ENCODE results near the gene LGI4.

Gene LGI4

DNA sequence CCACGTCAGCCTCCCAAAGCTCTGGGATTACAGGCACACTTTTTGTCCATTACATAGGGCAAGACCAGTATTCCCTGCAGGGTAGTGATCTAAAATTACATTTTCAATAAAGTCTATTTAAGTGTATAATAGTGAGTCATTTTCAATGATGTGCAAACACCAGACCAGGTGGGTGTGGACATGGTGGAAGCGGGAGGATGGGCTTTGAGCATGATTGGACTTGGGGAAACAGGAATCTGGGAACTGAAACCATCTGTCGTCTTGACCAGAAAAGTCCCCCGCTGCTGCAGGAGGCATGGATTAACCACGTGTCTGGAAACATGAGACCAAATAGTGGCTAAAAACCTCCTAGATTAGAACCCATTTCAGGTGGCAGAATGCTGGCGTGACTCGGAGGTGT is 14.4 kb downstream of the LGI4 start:
- peaks cover 12% of the 10 kb centered on the region for H3K36me3 Mint-ChIP-seq (ENCODE audit: insufficient read depth)
- H3K27me3 Mint-ChIP-seq: peaks cover 0 to 13% of the 10 kb centered on the region in 2 donors
- ATAC-seq (replicated peaks) (no peak), DNase-seq (no peak)
- H3K9me3 Mint-ChIP-seq: no peaks in the 10 kb centered on the region
- H3K27ac Mint-ChIP-seq: no peak overlapping the region
- peaks cover 10% of the 10 kb centered on the region in 2 donors for H3K4me1 Mint-ChIP-seq (ENCODE audit: low read depth in 2 of 2)
- no peak overlapping the region for H3K4me3 Mint-ChIP-seq

DNA sequence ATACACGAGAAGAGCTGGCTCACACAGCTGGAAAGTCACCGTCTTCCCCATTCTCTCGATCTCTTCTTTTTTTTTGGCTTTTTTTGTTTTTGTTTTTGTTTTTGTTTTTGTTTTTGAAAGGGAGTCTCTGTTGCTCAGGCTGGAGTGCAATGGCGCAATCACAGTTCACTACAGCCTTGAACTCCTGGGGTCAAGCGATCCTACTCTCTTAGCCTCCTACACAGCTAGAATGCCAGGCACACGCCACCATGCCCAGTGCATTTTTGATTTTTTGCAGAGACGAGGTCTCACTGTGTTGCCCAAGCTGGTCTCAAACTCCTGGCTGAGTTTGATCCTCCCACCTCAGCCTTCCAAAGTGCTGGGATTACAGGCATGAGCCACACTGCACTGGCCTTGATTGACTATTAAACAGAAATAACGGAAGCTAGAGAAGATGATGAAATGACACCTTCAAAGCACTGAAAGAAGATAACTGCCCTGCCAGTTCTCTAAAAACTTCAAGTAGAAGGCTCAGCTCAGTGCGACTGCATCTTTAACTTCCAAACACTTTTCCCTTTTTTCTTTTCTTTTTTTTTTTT is 15.2 kb downstream of the LGI4 start:
- peaks cover 12% of the 10 kb centered on the region for H3K36me3 Mint-ChIP-seq (ENCODE audit: insufficient read depth)
- DNase-seq (no peak), ATAC-seq (replicated peaks) (no peak)
- no peak overlapping the region for H3K27ac Mint-ChIP-seq
- H3K4me1 Mint-ChIP-seq (ENCODE audit: low read depth in 2 of 2): peaks cover 9 to 12% of the 10 kb centered on the region in 2 donors
- H3K4me3 Mint-ChIP-seq: no peak overlapping the region
- peaks cover 0 to 12% of the 10 kb centered on the region in 2 donors for H3K27me3 Mint-ChIP-seq
- no peaks in the 10 kb centered on the region for H3K9me3 Mint-ChIP-seq

- H3K9me3 Mint-ChIP-seq: no peaks in the 10 kb centered on the region
- H3K27me3 Mint-ChIP-seq: peaks cover 0 to 7% of the 10 kb centered on the region in 2 donors
- H3K4me1 Mint-ChIP-seq (ENCODE audit: low read depth in 2 of 2): peaks cover 7 to 9% of the 10 kb centered on the region in 2 donors
- no peak for ATAC-seq (replicated peaks)
- no peak for DNase-seq
- peaks cover 7% of the 10 kb centered on the region for H3K36me3 Mint-ChIP-seq (ENCODE audit: insufficient read depth)
- no peak overlapping the region for H3K27ac Mint-ChIP-seq
- H3K4me3 Mint-ChIP-seq: no peak overlapping the region
Measured at GRCh38 chr19:35119091-35119490, 15.8 kb downstream of the LGI4 start.

- Mint-ChIP-seq H3K4me1 (ENCODE audit: low read depth in 2 of 2) (peaks cover 4 to 6% of the 10 kb centered on the region in 2 donors), H3K9me3 (no peaks in the 10 kb centered on the region), H3K27ac (no peak overlapping the region), H3K4me3 (no peak overlapping the region), H3K27me3 (peaks cover 0 to under 1% of the 10 kb centered on the region in 2 donors), H3K36me3 (ENCODE audit: insufficient read depth) (peaks cover 6% of the 10 kb centered on the region)
- no peak for ATAC-seq (replicated peaks)
- DNase-seq: no peak
Measured at GRCh38 chr19:35118268-35119020, 16.4 kb downstream of the LGI4 start.

GRCh38 chr19:35117799-35118198 is 17.1 kb downstream of the LGI4 start:
- Mint-ChIP-seq H3K4me1 (ENCODE audit: low read depth in 2 of 2) (peaks cover 4 to 6% of the 10 kb centered on the region in 2 donors), H3K27ac (peak overlapping the region in 1 of 2 donors; percentile 61), H3K36me3 (ENCODE audit: insufficient read depth) (peaks cover 6% of the 10 kb centered on the region), H3K27me3 (no peaks in the 10 kb centered on the region), H3K9me3 (no peaks in the 10 kb centered on the region), H3K4me3 (no peak overlapping the region)
- ATAC-seq (replicated peaks) (no peak), DNase-seq (no peak)

DNA sequence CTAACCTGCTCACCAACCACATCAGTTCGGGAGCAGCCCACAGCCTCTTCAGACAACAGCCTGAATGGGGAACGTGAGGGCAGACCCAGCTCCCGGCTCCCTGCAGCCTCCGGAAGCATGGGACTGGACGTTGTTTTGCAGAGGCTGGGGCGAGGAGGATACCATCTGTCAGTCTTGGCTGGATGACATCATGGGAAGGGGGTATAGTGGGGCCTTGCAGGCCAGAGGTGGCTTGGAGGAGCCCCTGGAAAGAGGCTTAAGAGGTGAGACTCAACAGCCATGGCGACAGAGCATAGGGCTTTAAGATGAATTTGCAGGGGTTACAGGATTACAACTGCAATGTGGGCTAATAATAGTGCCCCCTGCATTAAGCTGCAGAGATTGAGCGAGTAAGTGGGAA is 17.7 kb downstream of the LGI4 start:
- H3K36me3 Mint-ChIP-seq (ENCODE audit: insufficient read depth): peaks cover 6% of the 10 kb centered on the region
- H3K27me3 Mint-ChIP-seq: peaks cover 0 to 3% of the 10 kb centered on the region in 2 donors
- H3K4me1 Mint-ChIP-seq (ENCODE audit: low read depth in 2 of 2): peaks cover 4 to 6% of the 10 kb centered on the region in 2 donors
- H3K27ac Mint-ChIP-seq: no peak overlapping the region
- H3K9me3 Mint-ChIP-seq: no peaks in the 10 kb centered on the region
- DNase-seq (no peak), ATAC-seq (replicated peaks) (no peak)
- no peak overlapping the region for H3K4me3 Mint-ChIP-seq

DNA sequence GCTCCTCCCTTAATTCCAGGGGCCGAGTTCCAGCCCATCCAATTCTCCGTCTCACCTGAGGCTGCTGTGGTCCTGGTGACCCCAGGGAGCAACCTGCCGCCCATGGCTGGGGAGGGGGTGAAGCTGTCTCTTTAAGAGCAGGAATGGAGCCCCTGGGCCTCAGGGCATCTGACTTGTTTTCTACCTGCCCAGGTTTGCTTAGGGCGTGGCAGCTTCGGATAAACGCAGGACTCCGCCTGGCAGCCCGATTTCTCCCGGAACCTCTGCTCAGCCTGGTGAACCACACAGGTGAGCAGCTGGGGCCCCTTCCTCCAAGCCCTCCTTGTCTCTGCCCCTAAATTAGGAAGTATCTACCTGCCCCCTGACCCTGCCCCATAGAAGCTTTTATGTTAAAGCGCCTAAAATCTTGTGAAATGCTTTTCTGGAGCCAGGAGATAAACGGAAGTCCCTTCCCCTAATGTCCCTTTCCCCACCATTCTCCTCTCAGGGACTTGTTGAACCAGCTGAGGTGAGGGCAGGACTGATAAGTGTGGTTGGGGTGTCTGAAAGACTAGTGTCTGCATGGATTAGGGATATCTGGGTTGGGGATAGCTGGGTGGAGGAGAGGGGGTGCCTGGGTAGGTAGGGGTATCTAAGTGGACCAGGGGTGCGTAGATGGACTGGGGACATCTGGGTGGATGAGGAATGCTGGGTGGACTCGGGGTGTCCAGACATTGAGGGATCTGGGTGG is 18.6 kb downstream of the LGI4 start:
- Mint-ChIP-seq H3K9me3 (no peaks in the 10 kb centered on the region), H3K27ac (peak overlapping the region in 1 of 2 donors; percentile 21), H3K36me3 (ENCODE audit: insufficient read depth) (peaks cover 6% of the 10 kb centered on the region)

DNA sequence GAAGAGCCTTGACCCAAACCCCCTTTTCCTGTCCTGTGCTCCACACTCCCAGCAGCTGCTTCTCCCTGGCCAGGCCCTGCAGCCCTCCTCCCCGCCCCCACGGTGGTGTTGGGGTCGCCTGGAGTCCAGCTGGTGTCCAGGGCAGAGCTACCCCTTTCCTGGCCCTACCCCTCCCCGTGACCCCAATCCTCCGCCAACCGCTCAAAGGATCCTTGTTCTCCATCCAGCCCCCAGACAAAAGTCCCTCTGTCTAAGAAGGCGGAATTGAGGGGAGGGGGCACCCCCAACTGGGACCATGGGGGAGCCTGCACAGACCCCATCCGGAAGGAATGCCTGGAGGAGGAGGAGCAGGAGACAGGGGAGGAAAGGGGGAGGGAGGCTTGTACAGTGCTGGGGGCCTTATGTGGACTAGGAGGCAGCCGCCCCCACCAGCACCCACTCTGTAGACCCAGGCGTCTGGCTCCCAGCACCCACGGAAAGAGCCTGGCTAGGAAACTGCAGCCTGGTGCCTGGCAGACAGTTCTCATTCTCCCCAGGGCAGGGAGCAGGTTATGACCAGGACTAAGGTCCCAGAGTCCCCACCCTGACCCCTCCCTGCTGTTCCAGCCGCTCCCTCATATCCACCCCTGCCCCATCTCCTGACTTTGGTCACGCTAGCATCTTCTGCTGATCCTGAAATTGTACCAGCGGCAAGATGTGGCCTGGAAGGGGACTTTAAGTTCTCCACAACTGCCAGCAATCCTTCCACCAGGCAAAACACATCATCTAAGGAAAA is 19.5 kb downstream of the LGI4 start, which contains the start of gene FXYD3:
TSS of gene FXYD3 (plus strand) at position 647 of the 775 bp plus-strand sequence. CDS start 3,554 bp downstream, outside the sequence.
- ATAC-seq (replicated peaks) (no peak), DNase-seq (no peak)
- Mint-ChIP-seq H3K4me3 (peak within 1 kb of the TSS in 1 of 2 donors; percentile 36), H3K36me3 (ENCODE audit: insufficient read depth) (peaks cover 6% of the 10 kb centered on the region), H3K27me3 (peaks cover 6 to 10% of the 10 kb centered on the region in 2 donors), H3K4me1 (ENCODE audit: low read depth in 2 of 2) (peaks cover 4 to 6% of the 10 kb centered on the region in 2 donors), H3K27ac (peak within 1 kb of the TSS in 1 of 2 donors; percentile 21), H3K9me3 (no peaks in the 10 kb centered on the region)

More for the DNA sequence above, 18.6 kb downstream of the LGI4 start:
- Mint-ChIP-seq H3K27me3 (peaks cover 0 to 10% of the 10 kb centered on the region in 2 donors), H3K4me1 (ENCODE audit: low read depth in 2 of 2) (peaks cover 4 to 6% of the 10 kb centered on the region in 2 donors), H3K4me3 (no peak overlapping the region)
- ATAC-seq (replicated peaks) (no peak), DNase-seq (no peak)

- H3K4me3 Mint-ChIP-seq: peak overlapping the region in 1 of 2 donors; percentile 36
- H3K4me1 Mint-ChIP-seq (ENCODE audit: low read depth in 2 of 2): peaks cover 4 to 6% of the 10 kb centered on the region in 2 donors
- H3K27me3 Mint-ChIP-seq: peaks cover 6 to 10% of the 10 kb centered on the region in 2 donors
- peak; percentile 57 to 68 (median 66) for DNase-seq
- H3K9me3 Mint-ChIP-seq: no peaks in the 10 kb centered on the region
- peaks cover 3% of the 10 kb centered on the region for H3K36me3 Mint-ChIP-seq (ENCODE audit: insufficient read depth)
- H3K27ac Mint-ChIP-seq: no peak overlapping the region
- ATAC-seq (replicated peaks): peak; percentile 89
Measured at GRCh38 chr19:35114353-35115176, 20.3 kb downstream of the LGI4 start.

DNA sequence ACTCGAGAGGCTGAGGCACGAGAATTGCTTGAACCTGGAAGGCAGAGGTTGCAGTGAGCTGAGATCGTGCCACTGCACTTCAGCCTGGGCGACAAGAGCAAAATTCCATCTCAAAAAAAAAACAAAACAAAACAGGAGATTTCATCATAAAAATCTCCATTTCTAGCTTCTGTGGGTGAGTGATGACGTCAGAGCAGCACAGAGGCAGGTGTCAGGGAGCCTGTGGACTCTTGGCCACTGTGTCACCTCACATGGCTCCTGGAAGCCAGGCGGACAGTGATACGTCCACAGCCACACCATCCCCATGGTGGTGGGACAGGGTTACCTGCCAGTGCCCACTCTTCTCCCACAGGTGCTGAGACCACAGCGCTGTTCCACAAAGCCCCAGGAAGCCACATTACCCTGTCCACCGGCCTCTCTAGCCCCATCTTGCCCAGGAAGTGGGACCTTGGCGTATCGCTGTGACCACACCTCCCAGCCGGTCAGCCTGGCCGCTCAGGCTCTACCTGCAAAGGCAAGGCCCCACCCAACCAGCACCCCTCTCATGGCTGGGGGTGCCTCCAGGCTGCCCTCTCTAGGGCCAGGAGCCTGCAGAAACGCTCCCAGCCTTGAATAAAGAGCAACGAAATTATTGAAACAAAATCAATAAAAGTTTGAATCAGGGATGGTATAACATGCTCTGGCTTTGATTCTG is 21.7 kb downstream of the LGI4 start:
- Mint-ChIP-seq H3K9me3 (no peaks in the 10 kb centered on the region), H3K4me3 (no peak overlapping the region), H3K27ac (no peak overlapping the region), H3K4me1 (ENCODE audit: low read depth in 2 of 2) (peaks cover 4 to 6% of the 10 kb centered on the region in 2 donors), H3K27me3 (peaks cover 6 to 10% of the 10 kb centered on the region in 2 donors), H3K36me3 (ENCODE audit: insufficient read depth) (no peaks in the 10 kb centered on the region)
- no peak for DNase-seq
- no peak for ATAC-seq (replicated peaks)

- Mint-ChIP-seq H3K27ac (no peak overlapping the region), H3K9me3 (no peaks in the 10 kb centered on the region), H3K27me3 (peaks cover 6 to 10% of the 10 kb centered on the region in 2 donors), H3K4me1 (ENCODE audit: low read depth in 2 of 2) (peaks cover 4 to 6% of the 10 kb centered on the region in 2 donors), H3K4me3 (no peak overlapping the region), H3K36me3 (ENCODE audit: insufficient read depth) (no peaks in the 10 kb centered on the region)
- ATAC-seq (replicated peaks): no peak
- DNase-seq: no peak
Measured at GRCh38 chr19:35110974-35111373, 23.9 kb downstream of the LGI4 start.

All from effector memory CD8-positive, alpha-beta T cell (primary cell).